Measurements from ENCODE around the gene KRT86. TPM values are rescaled to one million over a fixed set of nuclear protein-coding genes. Genes with fewer than 3 reads are reported as not detected.

Gene KRT86
- total RNA-seq = 1 to 10 TPM in 1 of 5 experiments, under 1 TPM in 1, not detected in 3; 0.13 to 1.5 TPM
- polyA plus RNA-seq = not detected
- total RNA-seq = not detected

DNA sequence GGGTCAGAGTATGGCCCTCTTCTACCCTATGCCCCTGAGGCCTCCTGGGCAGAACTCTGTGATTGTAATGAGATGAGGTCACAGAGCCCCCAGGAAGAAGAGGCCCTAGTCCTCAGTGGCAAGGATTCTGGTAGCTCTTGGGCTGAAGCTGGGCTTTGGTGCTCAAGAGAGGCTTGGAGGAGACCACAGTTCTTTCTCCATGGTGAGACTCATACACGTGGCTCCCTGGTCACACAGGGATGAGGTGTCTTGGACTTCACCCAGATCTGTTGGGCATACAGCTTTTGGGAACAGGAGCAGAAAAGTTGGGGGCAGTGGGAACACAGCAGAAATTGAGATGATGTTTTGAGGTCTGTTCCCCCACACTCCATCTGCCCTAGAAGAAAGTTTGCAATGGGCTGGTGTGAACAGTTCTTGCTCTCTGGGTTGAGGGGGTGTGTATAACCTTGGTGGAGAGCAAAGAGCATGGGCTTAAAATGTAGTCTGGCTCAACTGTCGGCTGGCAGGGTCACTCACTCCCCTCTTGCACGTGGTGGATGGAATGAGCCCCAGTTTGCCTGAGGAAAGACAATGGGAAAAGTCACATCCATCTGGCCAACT lies at the start of gene KRT86:
TSS of gene KRT86 (plus strand) at position 125 of the 600 bp plus-strand sequence. CDS start 27,272 bp downstream, outside the sequence.
- Histone ChIP-seq H3K9me3 (ENCODE audit: control insufficient read depth in 2 of 3, low read length in 3 of 3) (no peaks in the 10 kb centered on the region), H3K36me3 (ENCODE audit: control insufficient read depth in 2 of 3, insufficient read depth in 3 of 3, low read length in 3 of 3) (no peaks in the 10 kb centered on the region), H3K4me1 (ENCODE audit: control insufficient read depth in 2 of 2, insufficient read depth in 2 of 2, low read length in 2 of 2) (no peaks in the 10 kb centered on the region), H3K27me3 (ENCODE audit: control insufficient read depth in 2 of 2, insufficient read depth in 2 of 2, low read length in 2 of 2) (peaks cover 0 to 5% of the 10 kb centered on the region in 2 donors), H3K27ac (ENCODE audit: low read depth, low read length) (no peak within 1 kb of the TSS), H3K4me3 (ENCODE audit: low read length) (no peak within 1 kb of the TSS)
- H3K9me3 Mint-ChIP-seq = no peaks in the 10 kb centered on the region
- DNase-seq (no peak), ATAC-seq (no peak)
- no peak within 1 kb of the TSS for H3K4me3 Mint-ChIP-seq
- no peak within 1 kb of the TSS for H3K27ac Mint-ChIP-seq
- peaks cover 0 to 12% (median 5%) of the 10 kb centered on the region in 7 donors for H3K4me1 Mint-ChIP-seq
- peaks cover 0 to 1% (median 0%) of the 10 kb centered on the region in 5 donors for H3K36me3 Mint-ChIP-seq
- ChIA-PET CTCF (no interaction called here), POLR2A (no interaction called here)
- peaks cover 21 to 72% (median 38%) of the 10 kb centered on the region in 5 donors for H3K27me3 Mint-ChIP-seq
- intact Hi-C loops (cut with micrococcal nuclease) = no loop called here

DNA sequence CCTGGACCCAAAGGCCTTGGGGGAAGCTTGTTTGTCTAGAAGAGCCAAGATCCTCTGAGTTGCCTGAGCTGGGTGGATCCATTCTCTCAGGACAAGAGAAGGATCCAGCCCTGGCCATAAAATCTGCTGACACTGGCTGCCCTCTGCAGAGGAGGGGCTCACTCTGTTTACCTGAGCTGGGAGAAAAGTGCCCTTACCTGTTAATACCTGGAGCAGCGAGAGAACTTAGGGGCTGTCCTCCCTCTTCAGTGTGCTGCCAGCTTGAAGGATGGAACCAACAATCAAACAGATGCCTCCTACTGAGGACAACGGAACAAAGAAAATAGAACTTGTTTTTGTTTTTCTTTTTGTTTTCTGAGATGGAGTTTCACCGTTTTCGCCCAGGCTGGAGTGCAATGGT lies 48.7 kb upstream of the KRT86 start:
- Mint-ChIP-seq H3K4me3 (no peak overlapping the region), H3K27ac (no peak overlapping the region), H3K9me3 (peaks cover 0 to 5% (median 0%) of the 10 kb centered on the region in 11 donors), H3K36me3 (no peaks in the 10 kb centered on the region), H3K4me1 (peaks cover 0 to 12% (median 0%) of the 10 kb centered on the region in 7 donors), H3K27me3 (peaks cover 37 to 72% (median 46%) of the 10 kb centered on the region in 5 donors)
- no peaks in the 10 kb centered on the region for H3K4me1 ChIP-seq (ENCODE audit: control insufficient read depth in 2 of 2, insufficient read depth in 2 of 2, low read length in 2 of 2)
- no peaks in the 10 kb centered on the region for H3K36me3 ChIP-seq (ENCODE audit: control insufficient read depth in 2 of 3, insufficient read depth in 3 of 3, low read length in 3 of 3)
- ChIA-PET POLR2A (no interaction called here), CTCF (no interaction called here)
- H3K27me3 ChIP-seq (ENCODE audit: control insufficient read depth in 2 of 2, insufficient read depth in 2 of 2, low read length in 2 of 2) = peaks cover 0 to 5% of the 10 kb centered on the region in 2 donors
- intact Hi-C loops (cut with micrococcal nuclease) = no loop called here
- ATAC-seq (no peak), DNase-seq (no peak)
- H3K4me3 ChIP-seq (ENCODE audit: low read length) = no peak overlapping the region
- H3K27ac ChIP-seq (ENCODE audit: low read depth, low read length) = no peak overlapping the region
- H3K9me3 ChIP-seq (ENCODE audit: control insufficient read depth in 2 of 3, low read length in 3 of 3) = no peaks in the 10 kb centered on the region

GRCh38 chr12:52226446-52226845 lies 48.0 kb upstream of the KRT86 start:
- no peak overlapping the region for H3K27ac ChIP-seq (ENCODE audit: low read depth, low read length)
- no peak overlapping the region for H3K4me3 ChIP-seq (ENCODE audit: low read length)
- H3K9me3 ChIP-seq (ENCODE audit: control insufficient read depth in 2 of 3, low read length in 3 of 3) = no peaks in the 10 kb centered on the region
- no peaks in the 10 kb centered on the region for H3K4me1 ChIP-seq (ENCODE audit: control insufficient read depth in 2 of 2, insufficient read depth in 2 of 2, low read length in 2 of 2)
- ATAC-seq (no peak), DNase-seq (no peak)
- ChIA-PET POLR2A (no interaction called here), CTCF (no interaction called here)
- Mint-ChIP-seq H3K4me1 (peaks cover 0 to 12% (median 0%) of the 10 kb centered on the region in 7 donors), H3K4me3 (no peak overlapping the region), H3K27ac (no peak overlapping the region), H3K27me3 (peaks cover 36 to 74% (median 52%) of the 10 kb centered on the region in 5 donors), H3K9me3 (peaks cover 0 to 5% (median 0%) of the 10 kb centered on the region in 11 donors), H3K36me3 (peaks cover 0 to 2% (median 0%) of the 10 kb centered on the region in 5 donors)
- no peaks in the 10 kb centered on the region for H3K36me3 ChIP-seq (ENCODE audit: control insufficient read depth in 2 of 3, insufficient read depth in 3 of 3, low read length in 3 of 3)
- intact Hi-C loops (cut with micrococcal nuclease) = no loop called here
- H3K27me3 ChIP-seq (ENCODE audit: control insufficient read depth in 2 of 2, insufficient read depth in 2 of 2, low read length in 2 of 2) = peaks cover 0 to 5% of the 10 kb centered on the region in 2 donors

DNA sequence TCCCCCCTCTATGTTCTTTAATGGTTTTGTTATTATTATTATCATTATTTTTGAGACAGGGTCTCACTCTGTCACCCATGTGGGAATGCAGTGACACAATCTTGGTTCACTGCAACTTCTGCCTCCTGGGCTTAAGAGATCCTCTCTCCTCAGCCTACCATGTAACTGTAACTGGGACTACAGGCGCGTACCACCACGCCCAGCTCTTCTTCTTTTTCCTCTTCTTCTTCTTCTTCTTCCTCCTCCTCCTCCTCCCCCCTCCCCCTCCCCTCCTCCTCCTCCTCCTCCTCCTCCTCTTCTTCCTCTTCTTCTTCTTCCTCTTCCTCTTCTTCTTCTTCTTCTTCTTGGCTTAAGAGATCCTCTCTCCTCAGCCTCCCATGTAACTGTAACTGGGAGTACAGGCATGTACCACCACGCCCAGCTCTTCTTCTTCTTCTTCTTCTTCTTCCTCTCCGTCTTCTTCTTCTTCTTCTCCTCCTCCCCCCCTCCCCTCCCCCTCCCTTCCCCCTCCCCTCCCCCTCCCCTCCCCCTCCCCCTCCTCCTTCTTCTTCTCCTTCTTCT lies 46.8 kb upstream of the KRT86 start:
- ATAC-seq (no peak), DNase-seq (no peak)
- Histone ChIP-seq H3K27ac (ENCODE audit: low read depth, low read length) (no peak overlapping the region), H3K27me3 (ENCODE audit: control insufficient read depth in 2 of 2, insufficient read depth in 2 of 2, low read length in 2 of 2) (peaks cover 0 to 5% of the 10 kb centered on the region in 2 donors), H3K36me3 (ENCODE audit: control insufficient read depth in 2 of 3, insufficient read depth in 3 of 3, low read length in 3 of 3) (no peaks in the 10 kb centered on the region), H3K4me1 (ENCODE audit: control insufficient read depth in 2 of 2, insufficient read depth in 2 of 2, low read length in 2 of 2) (no peaks in the 10 kb centered on the region), H3K9me3 (ENCODE audit: control insufficient read depth in 2 of 3, low read length in 3 of 3) (no peaks in the 10 kb centered on the region), H3K4me3 (ENCODE audit: low read length) (no peak overlapping the region)
- intact Hi-C loops (cut with micrococcal nuclease) = no loop called here
- Mint-ChIP-seq H3K4me1 (peaks cover 0 to 11% (median 0%) of the 10 kb centered on the region in 7 donors), H3K27ac (no peak overlapping the region), H3K4me3 (no peak overlapping the region), H3K9me3 (peaks cover 0 to 7% (median 0%) of the 10 kb centered on the region in 11 donors), H3K36me3 (peaks cover 0 to 2% (median 0%) of the 10 kb centered on the region in 5 donors), H3K27me3 (peaks cover 44 to 81% (median 59%) of the 10 kb centered on the region in 5 donors)
- ChIA-PET CTCF (no interaction called here), POLR2A (no interaction called here)

- peaks cover 0 to 5% of the 10 kb centered on the region in 2 donors for H3K27me3 ChIP-seq (ENCODE audit: control insufficient read depth in 2 of 2, insufficient read depth in 2 of 2, low read length in 2 of 2)
- no peaks in the 10 kb centered on the region for H3K9me3 ChIP-seq (ENCODE audit: control insufficient read depth in 2 of 3, low read length in 3 of 3)
- POLR2A ChIA-PET = no interaction called here
- no peak for DNase-seq
- H3K27ac ChIP-seq (ENCODE audit: low read depth, low read length) = no peak overlapping the region
- Mint-ChIP-seq H3K27me3 (peaks cover 44 to 81% (median 60%) of the 10 kb centered on the region in 5 donors), H3K4me1 (peaks cover 0 to 13% (median 0%) of the 10 kb centered on the region in 7 donors), H3K9me3 (peaks cover 0 to 7% (median 0%) of the 10 kb centered on the region in 11 donors), H3K27ac (no peak overlapping the region), H3K36me3 (peaks cover 0 to 2% (median 0%) of the 10 kb centered on the region in 5 donors), H3K4me3 (no peak overlapping the region)
- no peak for ATAC-seq
- H3K36me3 ChIP-seq (ENCODE audit: control insufficient read depth in 2 of 3, insufficient read depth in 3 of 3, low read length in 3 of 3) = no peaks in the 10 kb centered on the region
- CTCF ChIA-PET = no interaction called here
- no peaks in the 10 kb centered on the region for H3K4me1 ChIP-seq (ENCODE audit: control insufficient read depth in 2 of 2, insufficient read depth in 2 of 2, low read length in 2 of 2)
- intact Hi-C loops (cut with micrococcal nuclease) = no loop called here
- H3K4me3 ChIP-seq (ENCODE audit: low read length) = no peak overlapping the region
Measured at GRCh38 chr12:52228366-52228765, 46.1 kb upstream of the KRT86 start.

DNA sequence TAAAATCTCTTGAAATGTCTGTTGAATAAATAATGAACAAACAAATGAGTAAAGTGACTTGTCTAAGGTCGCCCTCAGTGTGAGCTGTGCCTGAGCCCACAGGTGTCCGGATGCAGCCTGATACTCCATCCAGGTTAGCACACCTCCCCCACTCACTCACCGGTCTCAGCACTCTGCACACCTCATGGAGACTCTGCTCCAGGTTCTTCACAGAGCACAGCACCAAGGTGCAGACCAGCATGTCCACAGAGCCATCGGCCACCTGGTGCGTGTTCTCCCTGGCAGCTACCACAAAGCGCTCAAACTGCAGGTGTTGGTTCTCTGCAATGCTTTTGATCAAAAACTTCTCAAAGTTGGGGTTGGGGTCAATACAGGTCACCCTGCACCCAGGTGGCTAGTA lies 45.5 kb upstream of the KRT86 start:
- Histone ChIP-seq H3K27ac (ENCODE audit: low read depth, low read length) (no peak overlapping the region), H3K27me3 (ENCODE audit: control insufficient read depth in 2 of 2, insufficient read depth in 2 of 2, low read length in 2 of 2) (peaks cover 0 to 5% of the 10 kb centered on the region in 2 donors), H3K4me3 (ENCODE audit: low read length) (no peak overlapping the region), H3K4me1 (ENCODE audit: control insufficient read depth in 2 of 2, insufficient read depth in 2 of 2, low read length in 2 of 2) (no peaks in the 10 kb centered on the region), H3K9me3 (ENCODE audit: control insufficient read depth in 2 of 3, low read length in 3 of 3) (no peaks in the 10 kb centered on the region), H3K36me3 (ENCODE audit: control insufficient read depth in 2 of 3, insufficient read depth in 3 of 3, low read length in 3 of 3) (no peaks in the 10 kb centered on the region)
- Mint-ChIP-seq H3K27me3 (peaks cover 45 to 82% (median 60%) of the 10 kb centered on the region in 5 donors), H3K27ac (no peak overlapping the region), H3K4me1 (peaks cover 0 to 13% (median 0%) of the 10 kb centered on the region in 7 donors), H3K4me3 (no peak overlapping the region), H3K36me3 (peaks cover 0 to 2% (median 0%) of the 10 kb centered on the region in 5 donors), H3K9me3 (peaks cover 0 to 7% (median 0%) of the 10 kb centered on the region in 11 donors)
- ATAC-seq = no peak
- POLR2A ChIA-PET = no interaction called here
- no peak for DNase-seq
- CTCF ChIA-PET = no interaction called here
- intact Hi-C loops (cut with micrococcal nuclease) = no loop called here
